Activated T-helper 17 cell treated with anti-CD3 and anti-CD28 coated beads, Interleukin-2, amount 50 U/mL, for 72 hours (primary cell): ENCODE measurements around the gene CYP2C9. TPM values are rescaled to one million over a fixed set of nuclear protein-coding genes. Genes with fewer than 3 reads are reported as not detected.

Source experiments
- ATAC-seq: fragments of 150-1000 bp; cut with Tn5 transposase; replicated peaks from 2 replicates; pipeline ENCODE4 v1.10.0; 2021; ENCODE audit warnings: mild to moderate bottlenecking, moderate library complexity
- H3K27ac Mint-ChIP-seq: one replicate; pipeline ENCODE4 v1.8.0; 2022; ENCODE audit warnings: mixed read lengths
- H3K27me3 Mint-ChIP-seq: one replicate; pipeline ENCODE4 v1.8.0; 2022; ENCODE audit warnings: mixed read lengths
- H3K36me3 Mint-ChIP-seq: one replicate; pipeline ENCODE4 v1.8.0; 2022; ENCODE audit warnings: low read depth, mild to moderate bottlenecking, mixed read lengths
- H3K4me1 Mint-ChIP-seq: one replicate; pipeline ENCODE4 v1.8.0; 2022; ENCODE audit warnings: mixed read lengths
- H3K4me3 Mint-ChIP-seq: one replicate; pipeline ENCODE4 v1.8.0; 2022; ENCODE audit warnings: mild to moderate bottlenecking, mixed read lengths
- H3K9me3 Mint-ChIP-seq: one replicate; pipeline ENCODE4 v1.8.0; 2022; ENCODE audit warnings: mixed read lengths
- total RNA-seq, 2 donors: library from RNA; stranded (reverse); gene quantifications; one replicate each; pipeline ENCODE4 v1.2.3, GENCODE V29; 2022

The CYP2C9 gene
- total RNA-seq, 2 donors from 2014 or later: not detected

DNA sequence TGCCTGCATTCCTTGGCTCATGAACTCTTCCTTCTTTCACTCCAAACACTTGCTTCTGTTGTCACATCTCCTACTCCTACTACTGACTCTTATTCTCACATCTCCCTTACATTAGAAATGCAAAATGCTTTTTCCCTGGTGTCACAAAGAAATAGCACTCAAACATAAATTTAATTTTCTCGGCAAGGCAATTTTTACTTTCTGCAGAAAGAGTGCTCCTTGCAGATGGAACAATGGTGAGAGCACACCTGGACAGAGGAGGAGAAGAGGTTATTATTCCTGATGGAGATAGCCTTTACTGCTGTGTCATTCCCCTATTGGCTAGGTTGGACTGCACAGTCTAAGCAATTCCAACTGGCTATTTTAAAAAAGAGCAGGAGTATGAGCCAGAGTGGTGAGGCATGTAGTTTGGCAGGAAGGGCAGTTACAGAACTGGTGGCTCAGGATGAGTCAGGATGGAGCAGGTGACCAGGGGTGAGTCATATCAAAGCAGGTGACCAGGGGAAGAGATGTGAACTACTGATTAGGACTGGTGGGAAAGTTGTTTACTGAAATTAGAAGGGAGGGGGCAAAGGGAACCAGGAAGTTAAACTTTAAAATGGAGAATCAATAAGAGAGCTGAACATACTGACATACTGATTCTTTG lies 52.9 kb downstream of the CYP2C9 start:
- Mint-ChIP-seq H3K36me3 (no peaks in the 10 kb centered on the region), H3K4me1 (no peaks in the 10 kb centered on the region), H3K4me3 (no peak overlapping the region), H3K27me3 (no peaks in the 10 kb centered on the region), H3K27ac (no peak overlapping the region), H3K9me3 (peaks cover 16% of the 10 kb centered on the region)
- ATAC-seq: no peak

- no peaks in the 10 kb centered on the region for H3K27me3 Mint-ChIP-seq
- H3K27ac Mint-ChIP-seq: no peak overlapping the region
- ATAC-seq: no peak
- H3K9me3 Mint-ChIP-seq: peaks cover 12% of the 10 kb centered on the region
- no peaks in the 10 kb centered on the region for H3K36me3 Mint-ChIP-seq
- H3K4me1 Mint-ChIP-seq: no peaks in the 10 kb centered on the region
- H3K4me3 Mint-ChIP-seq: no peak overlapping the region
Observed at GRCh38 chr10:94992811-94993210, 54.4 kb downstream of the CYP2C9 start.

DNA sequence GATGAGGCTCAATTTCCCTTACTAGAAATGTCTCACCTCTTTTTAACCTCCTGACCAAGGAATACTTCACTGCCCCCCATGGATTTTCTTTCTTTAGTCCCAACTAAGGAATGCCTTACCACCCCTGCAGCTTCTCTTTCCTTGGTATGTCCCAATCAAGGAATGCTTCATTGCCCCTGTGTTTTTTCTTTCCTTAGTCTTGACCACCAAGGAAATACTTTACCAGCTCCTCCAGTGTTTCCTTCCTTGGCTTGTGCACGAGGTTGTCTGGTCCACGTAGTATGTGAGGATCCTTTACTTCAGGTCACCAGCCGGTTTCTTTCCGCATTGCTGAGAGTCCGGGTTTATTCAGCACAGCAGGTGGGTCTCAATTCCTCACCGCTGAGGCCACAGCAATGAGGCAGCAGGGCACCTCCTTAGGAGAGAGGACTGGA lies 59.3 kb downstream of the CYP2C9 start:
- Mint-ChIP-seq H3K36me3 (no peaks in the 10 kb centered on the region), H3K27me3 (no peaks in the 10 kb centered on the region), H3K27ac (no peak overlapping the region), H3K4me3 (no peak overlapping the region), H3K4me1 (no peaks in the 10 kb centered on the region), H3K9me3 (peaks cover 9% of the 10 kb centered on the region)
- no peak for ATAC-seq

- no peak overlapping the region for H3K4me3 Mint-ChIP-seq
- no peak for ATAC-seq
- peaks cover 15% of the 10 kb centered on the region for H3K9me3 Mint-ChIP-seq
- no peaks in the 10 kb centered on the region for H3K36me3 Mint-ChIP-seq
- no peaks in the 10 kb centered on the region for H3K4me1 Mint-ChIP-seq
- H3K27ac Mint-ChIP-seq: no peak overlapping the region
- no peaks in the 10 kb centered on the region for H3K27me3 Mint-ChIP-seq
Observed at GRCh38 chr10:95026461-95026860, 88.0 kb downstream of the CYP2C9 start.

DNA sequence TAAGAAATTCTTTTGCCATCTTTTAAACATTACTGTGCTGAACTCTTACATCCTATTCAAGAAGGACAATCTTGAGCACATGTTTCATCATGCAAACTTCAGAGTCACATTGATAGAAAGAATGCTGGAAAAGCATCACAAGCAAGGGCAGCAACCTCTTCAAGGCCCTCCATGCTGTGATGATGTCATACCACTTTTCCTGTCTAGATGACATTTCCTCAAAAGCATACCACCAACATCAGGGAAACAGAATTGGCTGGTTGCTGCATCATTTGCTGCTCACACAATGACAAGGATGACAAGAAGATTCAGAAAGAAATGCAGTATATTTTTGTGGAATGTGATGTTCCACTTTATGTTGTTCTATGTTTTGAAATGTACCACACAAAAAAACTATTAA lies 93.2 kb downstream of the CYP2C9 start:
- no peak overlapping the region for H3K27ac Mint-ChIP-seq
- no peak overlapping the region for H3K4me3 Mint-ChIP-seq
- H3K27me3 Mint-ChIP-seq: no peaks in the 10 kb centered on the region
- peaks cover 13% of the 10 kb centered on the region for H3K9me3 Mint-ChIP-seq
- no peaks in the 10 kb centered on the region for H3K4me1 Mint-ChIP-seq
- no peak for ATAC-seq
- H3K36me3 Mint-ChIP-seq: no peaks in the 10 kb centered on the region

DNA sequence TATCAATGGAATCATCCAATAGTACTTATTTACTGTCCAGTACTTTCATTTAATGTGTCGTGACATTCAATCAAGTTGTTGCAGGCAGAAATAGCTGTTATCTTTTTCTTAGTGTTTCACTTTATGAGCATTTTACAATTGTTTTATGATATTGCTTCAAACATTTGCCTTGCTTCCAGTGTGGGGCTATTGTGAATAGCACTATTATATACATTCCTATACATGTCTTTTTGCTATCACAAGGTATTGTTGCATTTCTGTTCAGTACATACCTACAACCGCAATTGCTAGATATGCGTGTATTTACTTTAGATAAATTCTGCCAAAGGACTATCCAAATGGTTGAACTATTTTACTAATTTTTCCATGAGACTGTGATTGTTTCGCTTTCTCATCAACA lies 95.9 kb downstream of the CYP2C9 start:
- Mint-ChIP-seq H3K9me3 (peaks cover 8% of the 10 kb centered on the region), H3K4me3 (no peak overlapping the region), H3K4me1 (no peaks in the 10 kb centered on the region), H3K27me3 (no peaks in the 10 kb centered on the region), H3K36me3 (no peaks in the 10 kb centered on the region), H3K27ac (no peak overlapping the region)
- ATAC-seq: no peak

DNA sequence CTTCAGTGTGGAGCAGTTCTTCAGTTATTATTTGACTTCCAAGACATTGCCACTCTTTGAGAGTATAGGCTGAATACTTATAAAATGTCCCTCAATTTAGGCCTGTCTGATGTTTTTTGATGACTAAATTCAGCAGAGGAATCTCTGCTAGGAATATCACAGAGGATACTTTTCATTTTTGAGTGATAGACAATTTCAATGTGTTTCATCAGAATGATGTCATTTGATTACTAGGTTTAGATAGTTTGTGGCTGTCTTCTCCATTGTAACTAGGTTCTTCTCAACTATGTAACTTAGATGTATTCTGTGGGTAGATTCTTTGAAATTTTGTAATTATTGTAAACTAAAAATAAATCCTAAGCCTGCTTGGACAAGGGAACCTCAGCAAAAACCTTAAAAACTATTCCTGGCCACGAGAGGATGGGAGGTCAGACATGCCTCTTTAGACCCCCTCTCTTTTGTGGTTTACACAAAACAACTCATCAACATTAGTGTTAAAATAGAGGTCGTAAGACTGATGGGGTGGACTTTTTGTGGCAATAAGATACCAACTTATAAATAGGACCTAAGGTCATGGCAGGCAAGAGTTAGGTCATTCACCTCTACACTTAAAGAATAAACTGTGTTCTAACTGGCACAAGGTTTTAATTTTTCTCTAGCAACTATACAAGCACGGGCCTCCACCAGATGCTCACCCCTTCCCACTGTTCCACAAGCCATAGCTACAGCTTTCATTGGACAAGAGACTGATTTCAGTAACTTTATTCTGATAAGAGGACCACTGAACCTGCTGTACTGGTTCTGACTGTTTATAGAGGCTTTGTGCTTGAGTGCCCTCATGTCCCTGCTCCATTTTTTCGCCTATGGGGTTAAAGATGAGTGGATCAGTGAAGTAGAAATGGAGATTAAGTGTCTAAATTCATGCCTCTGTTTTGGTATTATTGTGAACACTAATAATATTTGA lies 97.2 kb downstream of the CYP2C9 start:
- no peak for ATAC-seq
- Mint-ChIP-seq H3K4me3 (no peak overlapping the region), H3K36me3 (no peaks in the 10 kb centered on the region), H3K27me3 (no peaks in the 10 kb centered on the region), H3K9me3 (peaks cover 8% of the 10 kb centered on the region), H3K4me1 (no peaks in the 10 kb centered on the region), H3K27ac (no peak overlapping the region)

GRCh38 chr10:95039281-95039680 lies 100.8 kb downstream of the CYP2C9 start:
- H3K27me3 Mint-ChIP-seq: no peaks in the 10 kb centered on the region
- H3K4me1 Mint-ChIP-seq: no peaks in the 10 kb centered on the region
- no peak for ATAC-seq
- no peaks in the 10 kb centered on the region for H3K36me3 Mint-ChIP-seq
- peaks cover 8% of the 10 kb centered on the region for H3K9me3 Mint-ChIP-seq
- no peak overlapping the region for H3K27ac Mint-ChIP-seq
- no peak overlapping the region for H3K4me3 Mint-ChIP-seq

Other genes starting within 250 kb of the CYP2C9 start
- under 1 TPM in 1 of 2 donors, not detected in 1; 0.16 TPM for gene CYP2C19, start 176.0 kb upstream of the CYP2C9 start, total RNA-seq
- gene CYP2C8, start 130.8 kb downstream of the CYP2C9 start, total RNA-seq: under 1 TPM; 0.16 to 0.17 TPM